Transverse colon (tissue), 4 donors: ENCODE data around the gene WDR5B.

Experiments used
- CTCF ChIP-seq, 5 experiments: fragments of 200-600 bp in 3 of 5; fragments of 450-650 bp in 2 of 5; sonication (generic) in 3 of 5; IDR thresholded peaks; 1 replicate in 2 of 5; 2 replicates in 3 of 5; pipeline ENCODE4 v1.5.1; 2016 to 2017; ENCODE audit warnings: antibody characterized with exemption in 5 of 5, inconsistent platforms in 3 of 5, mild to moderate bottlenecking in 2 of 5, moderate library complexity in 1 of 5
- EP300 ChIP-seq: sonication (generic); formaldehyde crosslinking; IDR thresholded peaks from one replicate; pipeline ENCODE4 v1.6.1; 2017; ENCODE audit warnings: antibody characterized with exemption, low read depth
- POLR2A ChIP-seq: fragments of 450-650 bp; IDR thresholded peaks from one replicate; pipeline ENCODE4 v1.6.1; 2016; ENCODE audit warnings: antibody characterized with exemption, mild to moderate bottlenecking, moderate library complexity
- POLR2AphosphoS5 ChIP-seq, 3 donors: sonication (generic); formaldehyde crosslinking; IDR thresholded peaks; one replicate each; pipeline ENCODE4 v1.6.1; 2016; ENCODE audit warnings: antibody characterized with exemption in 3 of 3

GRCh38 chr3:122403489-122403888 lies 12.4 kb downstream of the WDR5B start:
- TF ChIP-seq CTCF (IDR thresholded peaks at IDR 0.05), result no peak
- no peak for TF ChIP-seq POLR2AphosphoS5 (IDR thresholded peaks at IDR 0.05)
- no peak for TF ChIP-seq POLR2A
- TF ChIP-seq EP300, result no peak
